Cardiac muscle cell (in vitro differentiated cells and primary cell): Measurements from ENCODE around the gene KRIT1. TPM values are rescaled to one million over a fixed set of nuclear protein-coding genes. Genes with fewer than 3 reads are reported as not detected.

Experiments used
- DNase-seq, 2 donors: peaks; one replicate each; pipeline versions ENCODE4 v3.0.0 to v3.0.0-alpha.2; 2010 to 2017; ENCODE audit warnings: low read depth in 1 of 2, low spot score in 1 of 2
- H3K27ac ChIP-seq: fragments of 200-600 bp; sonication (generic); 2 replicates; pipeline ENCODE4 v1.5.1; 2016
- H3K27me3 ChIP-seq: fragments of 200-600 bp; sonication (generic); 2 replicates; pipeline ENCODE4 v1.6.0; 2016; ENCODE audit warnings: control low read depth
- H3K36me3 ChIP-seq: fragments of 200-600 bp; sonication (generic); 2 replicates; pipeline ENCODE4 v1.5.1; 2016; ENCODE audit warnings: control low read depth
- H3K4me1 ChIP-seq: fragments of 200-600 bp; sonication (generic); 2 replicates; pipeline ENCODE4 v1.8.1; 2017; ENCODE audit warnings: low read depth, mild to moderate bottlenecking, mixed run types
- H3K4me3 ChIP-seq: fragments of 200-600 bp; sonication (generic); 2 replicates; pipeline ENCODE4 v1.5.1; 2016; ENCODE audit warnings: mild to moderate bottlenecking
- H3K9me3 ChIP-seq: fragments of 200-600 bp; sonication (generic); 2 replicates; pipeline ENCODE4 v1.5.1; 2017; ENCODE audit warnings: low read depth, mild to moderate bottlenecking, control low read depth
- CTCF ChIP-seq: IDR thresholded peaks from 2 replicates; pipeline ENCODE4 v1.5.1; 2012; ENCODE audit warnings: low read depth, mild to moderate bottlenecking, low read length
- polyA plus RNA-seq: library from polyadenylated mRNA; unstranded; fragments of >200 nt; fragmentation: Nextera tagmentation; extraction: Ambion mirVana; gene quantifications from 2 replicates; pipeline ENCODE4 v1.2.1, GENCODE V29; 2016
- total RNA-seq: library from RNA; depleted of rRNA; stranded (reverse); fragments of >200 nt; gene quantifications from 2 replicates; pipeline ENCODE4 v1.2.3, GENCODE V29; 2016

KRIT1 gene
- total and polyA plus RNA-seq, 2 experiments from 2014 or later, result 29.0 to 73.4 TPM

GRCh38 chr7:92158660-92159575, 86.8 kb downstream of the KRIT1 start:
- no peaks in the 10 kb centered on the region for H3K36me3 ChIP-seq
- no peak overlapping the region for H3K4me3 ChIP-seq
- H3K27me3 ChIP-seq, result no peaks in the 10 kb centered on the region
- H3K4me1 ChIP-seq, result no peaks in the 10 kb centered on the region
- peak in 1 of 2 donors; percentile 85 for DNase-seq
- no peaks in the 10 kb centered on the region for H3K9me3 ChIP-seq
- TF ChIP-seq CTCF, result no peak
- no peak overlapping the region for H3K27ac ChIP-seq

- H3K4me1 ChIP-seq, result no peaks in the 10 kb centered on the region
- no peaks in the 10 kb centered on the region for H3K9me3 ChIP-seq
- DNase-seq, result no peak
- H3K27ac ChIP-seq, result no peak overlapping the region
- H3K36me3 ChIP-seq, result no peaks in the 10 kb centered on the region
- no peak overlapping the region for H3K4me3 ChIP-seq
- TF ChIP-seq CTCF, result no peak
- H3K27me3 ChIP-seq, result no peaks in the 10 kb centered on the region
Measured at GRCh38 chr7:92156990-92157389, 88.7 kb downstream of the KRIT1 start.

GRCh38 chr7:92155108-92155739, 90.5 kb downstream of the KRIT1 start:
- Histone ChIP-seq H3K27me3 (no peaks in the 10 kb centered on the region), H3K4me3 (no peak overlapping the region), H3K9me3 (no peaks in the 10 kb centered on the region), H3K27ac (no peak overlapping the region), H3K4me1 (no peaks in the 10 kb centered on the region), H3K36me3 (no peaks in the 10 kb centered on the region)
- TF ChIP-seq CTCF, result no peak
- DNase-seq, result no peak

GRCh38 chr7:92150450-92151017, 95.2 kb downstream of the KRIT1 start:
- Histone ChIP-seq H3K4me1 (no peaks in the 10 kb centered on the region), H3K27me3 (no peaks in the 10 kb centered on the region), H3K27ac (no peak overlapping the region), H3K9me3 (no peaks in the 10 kb centered on the region), H3K4me3 (no peak overlapping the region), H3K36me3 (no peaks in the 10 kb centered on the region)
- DNase-seq, result no peak
- TF ChIP-seq CTCF, result no peak

GRCh38 chr7:92149736-92150239, 95.9 kb downstream of the KRIT1 start:
- Histone ChIP-seq H3K9me3 (no peaks in the 10 kb centered on the region), H3K27ac (no peak overlapping the region), H3K27me3 (no peaks in the 10 kb centered on the region), H3K4me3 (no peak overlapping the region), H3K36me3 (no peaks in the 10 kb centered on the region), H3K4me1 (no peaks in the 10 kb centered on the region)
- no peak for TF ChIP-seq CTCF
- DNase-seq, result no peak

Other genes with a start within 250 kb of the KRIT1 start
- 41.0 and 94.4 TPM in 2 replicates for gene CYP51A1, start 111.4 kb downstream of the KRIT1 start, total RNA-seq
- 70.0 and 116 TPM in 2 replicates for gene CYP51A1, start 111.4 kb downstream of the KRIT1 start, polyA plus RNA-seq
- 0.51 and 0.60 TPM in 2 replicates for gene LRRD1, start 66.8 kb downstream of the KRIT1 start, total RNA-seq
- gene LRRD1, start 66.8 kb downstream of the KRIT1 start, polyA plus RNA-seq, result 0.20 TPM in 1 of 2 replicates, not detected in the other
- gene ANKIB1, start 60 bp upstream of the KRIT1 start, total RNA-seq, result 11.3 and 17.2 TPM in 2 replicates
- gene ANKIB1, start 60 bp upstream of the KRIT1 start, polyA plus RNA-seq, result 5.6 and 6.3 TPM in 2 replicates
- gene GATAD1, start 201.6 kb upstream of the KRIT1 start, total RNA-seq, result 29.3 and 50.8 TPM in 2 replicates
- gene GATAD1, start 201.6 kb upstream of the KRIT1 start, polyA plus RNA-seq, result 43.0 and 53.0 TPM in 2 replicates
- not detected in 2 replicates for gene ERVW-1, start 232.0 kb upstream of the KRIT1 start, total RNA-seq
- gene ERVW-1, start 232.0 kb upstream of the KRIT1 start, polyA plus RNA-seq, result 1.2 TPM in 1 of 2 replicates, not detected in the other